A549 (cell line): ENCODE measurements around the gene VPS54. TPM values are rescaled to one million over a fixed set of nuclear protein-coding genes. Genes with fewer than 3 reads are reported as not detected.

Experiments
- ATAC-seq, 2 experiments: fragments of 200-7000 bp in 1 of 2; fragments of >200 bp in 1 of 2; cut with Nextera tagmentation in 1 of 2; cut with Tn5 transposase in 1 of 2; 3 replicates each; pipeline versions ENCODE4 v1.8.0 to v1.9.1; 2018 to 2020; ENCODE audit warnings: mild to moderate bottlenecking in 1 of 2, moderate library complexity in 1 of 2
- CTCF ChIA-PET: fragments of 300-600 bp; sonication (Branson Sonifier 250); formaldehyde crosslinking; extraction: SDS; loops from one replicate; lab custom pipeline; 2021; ENCODE audit warnings: antibody characterized with exemption, inconsistent platforms; lab: Yijun Ruan, JAX
- POLR2A ChIA-PET: fragments of 350-600 bp; formaldehyde crosslinking; extraction: SDS; loops from one replicate; lab custom pipeline; 2021; ENCODE audit warnings: antibody characterized with exemption, inconsistent platforms; lab: Yijun Ruan, JAX
- DNase-seq, 2 experiments: peaks; one replicate each; pipeline versions ENCODE4 v3.0.0 to v3.0.0-alpha.2; 2011 to 2016; ENCODE audit warnings: low read depth in 1 of 2, low spot score in 1 of 2
- FAIRE-seq: peaks from 2 replicates; lab custom pipeline; 2011; peaks lifted over from hg19 to GRCh38; lab: Jason Lieb, UNC
- H3K27ac ChIP-seq, 2 experiments: fragments of >200 bp; sonication (Bioruptor Twin); formaldehyde crosslinking; 3 replicates each; pipeline ENCODE4 v1.5.1; 2016 to 2017
- H3K4me1 ChIP-seq: fragments of >200 bp; sonication (Bioruptor Twin); formaldehyde crosslinking; 3 replicates; pipeline ENCODE4 v1.6.1; 2016
- H3K4me2 ChIP-seq: fragments of >200 bp; sonication (Bioruptor Twin); formaldehyde crosslinking; 3 replicates; pipeline ENCODE4 v1.6.1; 2016
- H3K4me3 ChIP-seq: fragments of >200 bp; sonication (Bioruptor Twin); formaldehyde crosslinking; 3 replicates; pipeline ENCODE4 v1.5.1; 2016
- H3K9me3 ChIP-seq: fragments of >200 bp; sonication (Bioruptor Twin); formaldehyde crosslinking; 3 replicates; pipeline ENCODE4 v1.6.1; 2016
- CEBPB ChIP-seq, 2 experiments: fragments of >200 bp in 1 of 2; sonication (Bioruptor Twin) in 1 of 2; formaldehyde crosslinking in 1 of 2; IDR thresholded peaks; 2 replicates each; pipeline ENCODE4 v1.6.1; 2012 to 2016
- EP300 ChIP-seq, 2 experiments: fragments of >200 bp; sonication (Bioruptor Twin); formaldehyde crosslinking; IDR thresholded peaks; 2 replicates in 1 of 2; 3 replicates in 1 of 2; pipeline ENCODE4 v1.6.1; 2016 to 2017
- HDAC2 ChIP-seq: fragments of 200-600 bp; sonication (generic); IDR thresholded peaks from 2 replicates; pipeline ENCODE4 v1.6.1; 2016
- HOXB13 ChIP-seq: fragments of 250-450 bp; sonication (Bioruptor Pico); IDR thresholded peaks from 2 replicates; pipeline ENCODE4 v1.5.0; 2020; ENCODE audit warnings: low read depth, mild to moderate bottlenecking, moderate library complexity
- HOXB5 ChIP-seq: fragments of 250-450 bp; sonication (Bioruptor Pico); IDR thresholded peaks from 2 replicates; pipeline ENCODE4 v1.5.0; 2020; ENCODE audit warnings: mild to moderate bottlenecking, moderate library complexity
- JUN ChIP-seq, 2 experiments: fragments of >200 bp; sonication (Bioruptor Twin); formaldehyde crosslinking; IDR thresholded peaks; 2 replicates in 1 of 2; 3 replicates in 1 of 2; pipeline ENCODE4 v1.6.1; 2016 to 2017
- MAFK ChIP-seq: fragments of 450-650 bp; IDR thresholded peaks from 2 replicates; pipeline ENCODE4 v1.6.1; 2014; ENCODE audit not compliant: partially characterized antibody
- SMC3 ChIP-seq: fragments of >200 bp; sonication (Bioruptor Twin); formaldehyde crosslinking; IDR thresholded peaks from 3 replicates; pipeline ENCODE4 v1.6.1; 2018; ENCODE audit warnings: inconsistent platforms
- SREBF2 ChIP-seq: fragments of 450-650 bp; IDR thresholded peaks from 2 replicates; pipeline ENCODE4 v1.6.1; 2014; ENCODE audit warnings: mild to moderate bottlenecking, moderate library complexity
- ZC3H11A ChIP-seq: fragments of 450-650 bp; IDR thresholded peaks from 2 replicates; pipeline ENCODE4 v1.6.1; 2014; ENCODE audit warnings: antibody characterized with exemption, mild to moderate bottlenecking
- WGBS: methylation state at CpG from one replicate; pipeline ENCODE4 v1.1.6; 2017; ENCODE audit errors: missing lambda C conversion rate; 5-methylcytosine and 5-hydroxymethylcytosine counted together
- polyA plus RNA-seq, 4 experiments: library from polyadenylated mRNA; depleted of rRNA in 3 of 4; stranded (reverse); fragments of >200 nt; fragmentation: RNase III in 1 of 4; extraction: RNeasy Plus Mini Kit Qiagen cat#74134 plus additional on column Dnase treatment in 1 of 4; gene quantifications; 2 replicates in 3 of 4; 3 replicates in 1 of 4; pipeline ENCODE4 v1.2.3, GENCODE V29; 2011 to 2017
- TF ChIP-seq, protein P1 (sequence below): fragments of 200-600 bp; sonication (generic); IDR thresholded peaks from 2 replicates; pipeline ENCODE4 v1.6.1; 2016; ENCODE audit warnings: antibody characterized with exemption, mild to moderate bottlenecking, moderate library complexity
- TF ChIP-seq, protein P2 (sequence below): IDR thresholded peaks from 2 replicates; pipeline ENCODE4 v1.6.1; 2012
- TF ChIP-seq, protein P3 (sequence below): fragments of >200 bp; sonication (Bioruptor Twin); formaldehyde crosslinking; IDR thresholded peaks from 2 replicates; pipeline ENCODE4 v1.6.1; 2016
- TF ChIP-seq, protein P4 (sequence below): fragments of >200 bp; sonication (Bioruptor Twin); formaldehyde crosslinking; IDR thresholded peaks from 3 replicates; pipeline ENCODE4 v1.6.1; 2016
- TF ChIP-seq, protein P5 (sequence below): fragments of 150-350 bp; IDR thresholded peaks from 2 replicates; pipeline ENCODE4 v1.6.1; 2014; ENCODE audit warnings: low read depth, mild to moderate bottlenecking, low read length
- TF ChIP-seq, protein P6 (sequence below): fragments of >200 bp; sonication (Bioruptor Twin); formaldehyde crosslinking; IDR thresholded peaks from 3 replicates; pipeline ENCODE4 v1.5.1; 2016

Gene VPS54
- polyA plus RNA-seq, 2 of the 4 experiments (the other 2 are of a cell fraction): 15.0 to 32.5 TPM

DNA sequence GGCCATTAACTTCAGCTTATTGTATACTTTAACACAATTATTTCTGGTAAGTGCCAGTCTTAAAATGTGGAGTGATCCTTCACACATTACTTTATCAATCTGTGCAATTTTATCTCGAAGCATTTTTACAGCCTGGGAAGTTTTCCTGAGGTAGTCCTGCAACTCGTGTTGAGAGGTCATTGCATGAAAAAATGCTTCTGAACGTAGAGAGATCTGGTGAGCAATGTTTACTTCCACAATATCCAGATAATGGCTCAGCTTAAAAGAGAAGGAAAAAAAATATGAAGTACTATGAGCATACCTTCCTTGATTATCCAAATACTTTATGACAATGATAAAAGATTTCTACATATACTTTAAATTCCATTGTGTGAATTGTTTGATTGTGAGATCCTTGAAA lies 57.0 kb downstream of the VPS54 start:
- H3K4me1 ChIP-seq: no peaks in the 10 kb centered on the region
- DNase-seq: no peak
- POLR2A ChIA-PET: no interaction called here
- 70% methylated on average over 3 of the region's 3 CpGs for WGBS
- CTCF ChIA-PET: interaction anchor here (0.6 kb wide), 1 partner anchor 49 kb away, joined by 3 read pairs; no protein-coding TSS in a partner anchor
- peak; percentile 32 for FAIRE-seq
- no peak for TF ChIP-seq CEBPB (IDR thresholded peaks at IDR 0.05)
- TF ChIP-seq, protein P1, sequence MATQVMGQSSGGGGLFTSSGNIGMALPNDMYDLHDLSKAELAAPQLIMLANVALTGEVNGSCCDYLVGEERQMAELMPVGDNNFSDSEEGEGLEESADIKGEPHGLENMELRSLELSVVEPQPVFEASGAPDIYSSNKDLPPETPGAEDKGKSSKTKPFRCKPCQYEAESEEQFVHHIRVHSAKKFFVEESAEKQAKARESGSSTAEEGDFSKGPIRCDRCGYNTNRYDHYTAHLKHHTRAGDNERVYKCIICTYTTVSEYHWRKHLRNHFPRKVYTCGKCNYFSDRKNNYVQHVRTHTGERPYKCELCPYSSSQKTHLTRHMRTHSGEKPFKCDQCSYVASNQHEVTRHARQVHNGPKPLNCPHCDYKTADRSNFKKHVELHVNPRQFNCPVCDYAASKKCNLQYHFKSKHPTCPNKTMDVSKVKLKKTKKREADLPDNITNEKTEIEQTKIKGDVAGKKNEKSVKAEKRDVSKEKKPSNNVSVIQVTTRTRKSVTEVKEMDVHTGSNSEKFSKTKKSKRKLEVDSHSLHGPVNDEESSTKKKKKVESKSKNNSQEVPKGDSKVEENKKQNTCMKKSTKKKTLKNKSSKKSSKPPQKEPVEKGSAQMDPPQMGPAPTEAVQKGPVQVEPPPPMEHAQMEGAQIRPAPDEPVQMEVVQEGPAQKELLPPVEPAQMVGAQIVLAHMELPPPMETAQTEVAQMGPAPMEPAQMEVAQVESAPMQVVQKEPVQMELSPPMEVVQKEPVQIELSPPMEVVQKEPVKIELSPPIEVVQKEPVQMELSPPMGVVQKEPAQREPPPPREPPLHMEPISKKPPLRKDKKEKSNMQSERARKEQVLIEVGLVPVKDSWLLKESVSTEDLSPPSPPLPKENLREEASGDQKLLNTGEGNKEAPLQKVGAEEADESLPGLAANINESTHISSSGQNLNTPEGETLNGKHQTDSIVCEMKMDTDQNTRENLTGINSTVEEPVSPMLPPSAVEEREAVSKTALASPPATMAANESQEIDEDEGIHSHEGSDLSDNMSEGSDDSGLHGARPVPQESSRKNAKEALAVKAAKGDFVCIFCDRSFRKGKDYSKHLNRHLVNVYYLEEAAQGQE: no peak
- no peaks in the 10 kb centered on the region for H3K9me3 ChIP-seq
- H3K4me3 ChIP-seq: no peak overlapping the region
- no peak overlapping the region for H3K4me2 ChIP-seq
- no peak overlapping the region for H3K27ac ChIP-seq
- ATAC-seq: no peak

DNA sequence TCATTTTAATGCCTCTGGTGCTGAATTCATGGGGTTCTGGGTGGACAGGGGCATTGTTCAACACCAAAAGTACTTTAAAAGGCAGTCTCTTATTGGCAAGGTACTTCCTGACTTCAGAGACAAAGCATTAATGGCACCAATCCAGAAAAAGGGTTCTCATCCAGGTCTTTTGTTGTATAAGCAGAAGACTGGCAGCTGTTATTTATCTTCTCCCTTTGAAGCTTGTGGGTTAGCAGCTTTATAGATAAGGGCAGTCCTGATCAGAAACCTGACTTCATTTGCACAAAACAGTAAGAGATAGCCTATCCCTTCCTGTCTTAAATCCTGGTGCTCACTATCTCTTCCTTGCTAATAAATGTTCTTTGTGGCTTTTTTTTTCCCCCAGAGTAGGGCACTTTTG lies 68.8 kb downstream of the VPS54 start:
- POLR2A ChIA-PET: no interaction called here
- Histone ChIP-seq H3K9me3 (0 out of 3 replicates have a peak, but pooled peaks cover 2% of the 10 kb centered on the region), H3K27ac (no peak overlapping the region)
- TF ChIP-seq, protein P2, sequence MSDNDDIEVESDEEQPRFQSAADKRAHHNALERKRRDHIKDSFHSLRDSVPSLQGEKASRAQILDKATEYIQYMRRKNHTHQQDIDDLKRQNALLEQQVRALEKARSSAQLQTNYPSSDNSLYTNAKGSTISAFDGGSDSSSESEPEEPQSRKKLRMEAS: no peak
- TF ChIP-seq, protein P3, sequence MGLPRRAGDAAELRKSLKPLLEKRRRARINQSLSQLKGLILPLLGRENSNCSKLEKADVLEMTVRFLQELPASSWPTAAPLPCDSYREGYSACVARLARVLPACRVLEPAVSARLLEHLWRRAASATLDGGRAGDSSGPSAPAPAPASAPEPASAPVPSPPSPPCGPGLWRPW: no peak
- no peak for TF ChIP-seq SREBF2
- TF ChIP-seq MAFK: no peak
- TF ChIP-seq JUN (IDR thresholded peaks at IDR 0.05): no peak
- no peak for TF ChIP-seq HDAC2
- TF ChIP-seq ZC3H11A: no peak
- TF ChIP-seq, protein P4, sequence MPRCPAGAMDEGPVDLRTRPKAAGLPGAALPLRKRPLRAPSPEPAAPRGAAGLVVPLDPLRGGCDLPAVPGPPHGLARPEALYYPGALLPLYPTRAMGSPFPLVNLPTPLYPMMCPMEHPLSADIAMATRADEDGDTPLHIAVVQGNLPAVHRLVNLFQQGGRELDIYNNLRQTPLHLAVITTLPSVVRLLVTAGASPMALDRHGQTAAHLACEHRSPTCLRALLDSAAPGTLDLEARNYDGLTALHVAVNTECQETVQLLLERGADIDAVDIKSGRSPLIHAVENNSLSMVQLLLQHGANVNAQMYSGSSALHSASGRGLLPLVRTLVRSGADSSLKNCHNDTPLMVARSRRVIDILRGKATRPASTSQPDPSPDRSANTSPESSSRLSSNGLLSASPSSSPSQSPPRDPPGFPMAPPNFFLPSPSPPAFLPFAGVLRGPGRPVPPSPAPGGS: no peak
- no peak for TF ChIP-seq EP300 (IDR thresholded peaks at IDR 0.05)
- no peak for TF ChIP-seq HOXB5 (CRISPR knock-in tag)
- TF ChIP-seq HOXB13 (CRISPR knock-in tag): no peak
- TF ChIP-seq, protein P5, sequence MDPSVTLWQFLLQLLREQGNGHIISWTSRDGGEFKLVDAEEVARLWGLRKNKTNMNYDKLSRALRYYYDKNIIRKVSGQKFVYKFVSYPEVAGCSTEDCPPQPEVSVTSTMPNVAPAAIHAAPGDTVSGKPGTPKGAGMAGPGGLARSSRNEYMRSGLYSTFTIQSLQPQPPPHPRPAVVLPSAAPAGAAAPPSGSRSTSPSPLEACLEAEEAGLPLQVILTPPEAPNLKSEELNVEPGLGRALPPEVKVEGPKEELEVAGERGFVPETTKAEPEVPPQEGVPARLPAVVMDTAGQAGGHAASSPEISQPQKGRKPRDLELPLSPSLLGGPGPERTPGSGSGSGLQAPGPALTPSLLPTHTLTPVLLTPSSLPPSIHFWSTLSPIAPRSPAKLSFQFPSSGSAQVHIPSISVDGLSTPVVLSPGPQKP: no peak
- TF ChIP-seq, protein P6, sequence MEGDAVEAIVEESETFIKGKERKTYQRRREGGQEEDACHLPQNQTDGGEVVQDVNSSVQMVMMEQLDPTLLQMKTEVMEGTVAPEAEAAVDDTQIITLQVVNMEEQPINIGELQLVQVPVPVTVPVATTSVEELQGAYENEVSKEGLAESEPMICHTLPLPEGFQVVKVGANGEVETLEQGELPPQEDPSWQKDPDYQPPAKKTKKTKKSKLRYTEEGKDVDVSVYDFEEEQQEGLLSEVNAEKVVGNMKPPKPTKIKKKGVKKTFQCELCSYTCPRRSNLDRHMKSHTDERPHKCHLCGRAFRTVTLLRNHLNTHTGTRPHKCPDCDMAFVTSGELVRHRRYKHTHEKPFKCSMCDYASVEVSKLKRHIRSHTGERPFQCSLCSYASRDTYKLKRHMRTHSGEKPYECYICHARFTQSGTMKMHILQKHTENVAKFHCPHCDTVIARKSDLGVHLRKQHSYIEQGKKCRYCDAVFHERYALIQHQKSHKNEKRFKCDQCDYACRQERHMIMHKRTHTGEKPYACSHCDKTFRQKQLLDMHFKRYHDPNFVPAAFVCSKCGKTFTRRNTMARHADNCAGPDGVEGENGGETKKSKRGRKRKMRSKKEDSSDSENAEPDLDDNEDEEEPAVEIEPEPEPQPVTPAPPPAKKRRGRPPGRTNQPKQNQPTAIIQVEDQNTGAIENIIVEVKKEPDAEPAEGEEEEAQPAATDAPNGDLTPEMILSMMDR: no peak
- TF ChIP-seq SMC3: no peak
- TF ChIP-seq, all 56 proteins: peak for 0
- Histone ChIP-seq H3K4me1 (no peaks in the 10 kb centered on the region), H3K4me2 (no peak overlapping the region), H3K4me3 (no peak overlapping the region)
- DNase-seq (no peak), FAIRE-seq (no peak), ATAC-seq (no peak)
- CTCF ChIA-PET: interaction anchor here (0.6 kb wide), 1 partner anchor 941 kb away, joined by 3 read pairs; no protein-coding TSS in a partner anchor
